ENCODE results near the gene CAMKK2. TPM values are rescaled to one million over a fixed set of nuclear protein-coding genes. Genes with fewer than 3 reads are reported as not detected.
"Not testable (repeated sequence)": the region's sequence is repeated elsewhere in the genome, so short reads cannot be mapped to it uniquely, and the experiment has no call there.

The CAMKK2 gene
- total RNA-seq, 1 donor from 2014 or later, result 20.5 TPM

GRCh38 chr12:121214166-121214777 lies 82.2 kb downstream of the CAMKK2 start:
- Mint-ChIP-seq H3K27ac (peak overlapping the region; percentile 54), H3K4me1 (peaks cover 24% of the 10 kb centered on the region), H3K36me3 (ENCODE audit: low read depth) (peaks cover 26% of the 10 kb centered on the region), H3K9me3 (no peaks in the 10 kb centered on the region), H3K4me3 (no peak overlapping the region), H3K27me3 (no peaks in the 10 kb centered on the region)
- ChIA-PET POLR2A (interaction anchor here (1.3 kb wide), 2 partner anchors 8 to 13 kb away, joined by 3 to 4 read pairs; no protein-coding TSS in a partner anchor), CTCF (no interaction called here)
- intact Hi-C loops (cut with micrococcal nuclease), result loop anchor here (5.0 to 10.0 kb wide), 2 partner anchors 83 to 629 kb away; partner anchors contain the start of genes CAMKK2 and POP5
- ATAC-seq (ENCODE audit: low read depth), result no peak
- DNase-seq, result no peak
- TF ChIP-seq, protein P1, sequence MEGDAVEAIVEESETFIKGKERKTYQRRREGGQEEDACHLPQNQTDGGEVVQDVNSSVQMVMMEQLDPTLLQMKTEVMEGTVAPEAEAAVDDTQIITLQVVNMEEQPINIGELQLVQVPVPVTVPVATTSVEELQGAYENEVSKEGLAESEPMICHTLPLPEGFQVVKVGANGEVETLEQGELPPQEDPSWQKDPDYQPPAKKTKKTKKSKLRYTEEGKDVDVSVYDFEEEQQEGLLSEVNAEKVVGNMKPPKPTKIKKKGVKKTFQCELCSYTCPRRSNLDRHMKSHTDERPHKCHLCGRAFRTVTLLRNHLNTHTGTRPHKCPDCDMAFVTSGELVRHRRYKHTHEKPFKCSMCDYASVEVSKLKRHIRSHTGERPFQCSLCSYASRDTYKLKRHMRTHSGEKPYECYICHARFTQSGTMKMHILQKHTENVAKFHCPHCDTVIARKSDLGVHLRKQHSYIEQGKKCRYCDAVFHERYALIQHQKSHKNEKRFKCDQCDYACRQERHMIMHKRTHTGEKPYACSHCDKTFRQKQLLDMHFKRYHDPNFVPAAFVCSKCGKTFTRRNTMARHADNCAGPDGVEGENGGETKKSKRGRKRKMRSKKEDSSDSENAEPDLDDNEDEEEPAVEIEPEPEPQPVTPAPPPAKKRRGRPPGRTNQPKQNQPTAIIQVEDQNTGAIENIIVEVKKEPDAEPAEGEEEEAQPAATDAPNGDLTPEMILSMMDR (IDR thresholded peaks at IDR 0.05), result no peak

- Mint-ChIP-seq H3K4me1 (peaks cover 26% of the 10 kb centered on the region), H3K27me3 (no peaks in the 10 kb centered on the region), H3K36me3 (ENCODE audit: low read depth) (peaks cover 17% of the 10 kb centered on the region), H3K4me3 (no peak overlapping the region), H3K27ac (no peak overlapping the region), H3K9me3 (no peaks in the 10 kb centered on the region)
- ChIA-PET CTCF (no interaction called here), POLR2A (interaction anchor here (1.3 kb wide), 1 partner anchor 9 kb away, joined by 3 read pairs; no protein-coding TSS in a partner anchor)
- ATAC-seq (ENCODE audit: low read depth), result no peak
- DNase-seq, result no peak
- TF ChIP-seq, protein P1 (IDR thresholded peaks at IDR 0.05), result no peak
- intact Hi-C loops (cut with micrococcal nuclease), result loop anchor here (5.0 to 10.0 kb wide), 2 partner anchors 84 to 628 kb away; partner anchors contain the start of genes CAMKK2 and POP5
These were observed 83.6 kb downstream of the CAMKK2 start for GRCh38 chr12:121212875-121213274.

- Mint-ChIP-seq H3K4me1 (peaks cover 24% of the 10 kb centered on the region), H3K27ac (peak within 1 kb of the TSS; percentile 85), H3K9me3 (no peaks in the 10 kb centered on the region), H3K4me3 (peak within 1 kb of the TSS; percentile 83), H3K27me3 (no peaks in the 10 kb centered on the region), H3K36me3 (ENCODE audit: low read depth) (peaks cover 4% of the 10 kb centered on the region)
- intact Hi-C loops (cut with micrococcal nuclease), result loop anchor here (1.0 to 10.0 kb wide), 5 partner anchors 17 to 625 kb away; partner anchors contain the start of genes CAMKK2 and POP5
- TF ChIP-seq, protein P1 (IDR thresholded peaks at IDR 0.05), result no peak
- peak; percentile 80 for DNase-seq
- peak; percentile 85 for ATAC-seq (ENCODE audit: low read depth)
- ChIA-PET POLR2A (interaction anchor here (1.0 to 1.7 kb wide), 4 partner anchors 14 to 81 kb away, joined by 3 to 11 read pairs (median 6); no protein-coding TSS in a partner anchor), CTCF (no interaction called here)
These were observed 86.6 kb downstream of the CAMKK2 start, which contains the start of gene P2RX4 for GRCh38 chr12:121209624-121210572. Gene P2RX4 (plus strand): TSS chr12:121210129. CDS start chr12:121210165, 36 bp downstream.

GRCh38 chr12:121209221-121209620 lies 87.3 kb downstream of the CAMKK2 start:
- DNase-seq, result no peak
- Mint-ChIP-seq H3K9me3 (no peaks in the 10 kb centered on the region), H3K4me3 (peak overlapping the region; percentile 46), H3K27ac (peak overlapping the region; percentile 46), H3K27me3 (no peaks in the 10 kb centered on the region), H3K36me3 (ENCODE audit: low read depth) (peaks cover 4% of the 10 kb centered on the region), H3K4me1 (peaks cover 17% of the 10 kb centered on the region)
- ChIA-PET POLR2A (interaction anchor here (1.0 to 1.7 kb wide), 3 partner anchors 12 to 24 kb away, joined by 3 to 11 read pairs (median 7); no protein-coding TSS in a partner anchor), CTCF (no interaction called here)
- TF ChIP-seq, protein P1 (IDR thresholded peaks at IDR 0.05), result no peak
- no peak for ATAC-seq (ENCODE audit: low read depth)
- intact Hi-C loops (cut with micrococcal nuclease), result no loop called here

DNA sequence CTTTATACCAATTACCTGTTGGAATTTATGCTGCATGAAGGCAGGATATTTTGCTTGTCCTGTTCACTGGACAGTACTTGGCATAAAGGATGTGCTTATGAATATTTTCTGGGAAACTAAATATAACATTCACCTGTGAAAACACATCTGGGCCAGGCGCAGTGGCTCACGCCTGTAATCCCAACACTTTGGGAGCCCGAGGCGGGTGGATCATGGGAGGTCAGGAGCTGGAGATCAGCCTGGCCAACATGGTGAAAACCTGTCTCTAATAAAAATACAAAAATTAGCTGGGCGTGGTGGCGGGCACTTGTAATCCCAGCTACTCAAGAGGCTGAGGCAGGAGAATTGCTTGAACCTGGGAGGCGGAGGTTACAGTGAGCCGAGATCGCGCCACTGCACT lies 87.9 kb downstream of the CAMKK2 start:
- ATAC-seq (ENCODE audit: low read depth); H3K36me3 Mint-ChIP-seq (ENCODE audit: low read depth); intact Hi-C loops (cut with micrococcal nuclease); H3K9me3 Mint-ChIP-seq; DNase-seq; H3K27me3 Mint-ChIP-seq; H3K4me3 Mint-ChIP-seq; CTCF ChIA-PET: not testable (repeated sequence)
- POLR2A ChIA-PET, result interaction anchor here (0.7 to 1.2 kb wide), 3 partner anchors 12 to 98 kb away, joined by 3 to 11 read pairs (median 3); no protein-coding TSS in a partner anchor
- H3K4me1 Mint-ChIP-seq, result peaks cover 15% of the 10 kb centered on the region
- H3K27ac Mint-ChIP-seq, result peak overlapping the region; percentile 12
